Measurements from ENCODE around the gene R3HDM2.

- TF ChIP-seq POLR2A (IDR thresholded peaks at IDR 0.05): no peak
- TF ChIP-seq CTCF (IDR thresholded peaks at IDR 0.05): no peak
Observed at GRCh38 chr12:57236925-57237595, 193.8 kb downstream of the R3HDM2 start.
